HL-60 (cell line): Measurements from ENCODE around the gene STARD7.

Experiments used
- DNase-seq, 2 experiments: peaks; one replicate each; pipeline ENCODE4 v3.0.0-alpha.2; 2010 to 2020; ENCODE audit warnings: low read depth in 1 of 2, low spot score in 1 of 2
- H3K27ac ChIP-seq: fragments of 250-450 bp; sonication (Bioruptor Pico); replicated peaks from 2 replicates; pipeline ENCODE4 v1.5.1; 2020; ENCODE audit warnings: mild to moderate bottlenecking, moderate library complexity
- H3K27me3 ChIP-seq: fragments of 250-450 bp; sonication (Bioruptor Pico); 2 replicates; pipeline ENCODE4 v1.5.1; 2021; ENCODE audit warnings: mild to moderate bottlenecking, moderate library complexity; ENCODE audit not compliant: insufficient read depth, poor library complexity, severe bottlenecking
- H3K4me3 ChIP-seq: replicated peaks from 2 replicates; pipeline ENCODE4 v1.5.1; 2011; ENCODE audit warnings: mild to moderate bottlenecking, control low read depth, low read length; ENCODE audit not compliant: insufficient read depth
- GABPA ChIP-seq: IDR thresholded peaks from 2 replicates; pipeline ENCODE4 v1.6.1; 2012; ENCODE audit warnings: low read depth
- POLR2AphosphoS5 ChIP-seq: IDR thresholded peaks from 2 replicates; pipeline ENCODE4 v1.6.1; 2012; ENCODE audit warnings: low read depth
- SPI1 ChIP-seq: IDR thresholded peaks from 2 replicates; pipeline ENCODE4 v1.6.1; 2012; ENCODE audit warnings: low read depth, mild to moderate bottlenecking, borderline replicate concordance
- TF ChIP-seq, protein P1 (sequence below): IDR thresholded peaks from 2 replicates; pipeline ENCODE4 v1.6.1; 2012; ENCODE audit warnings: low read depth; ENCODE audit not compliant: insufficient replicate concordance
- TF ChIP-seq, protein P2 (sequence below): IDR thresholded peaks from one replicate; pipeline ENCODE4 v1.5.1; 2011; ENCODE audit warnings: low read length, control low read depth, inconsistent platforms; ENCODE audit not compliant: insufficient read depth

The STARD7 gene

GRCh38 chr2:96180002-96180401 lies 28.6 kb downstream of the STARD7 start:
- no peak overlapping the region for H3K4me3 ChIP-seq
- no peak overlapping the region for H3K27ac ChIP-seq
- TF ChIP-seq, protein P1, sequence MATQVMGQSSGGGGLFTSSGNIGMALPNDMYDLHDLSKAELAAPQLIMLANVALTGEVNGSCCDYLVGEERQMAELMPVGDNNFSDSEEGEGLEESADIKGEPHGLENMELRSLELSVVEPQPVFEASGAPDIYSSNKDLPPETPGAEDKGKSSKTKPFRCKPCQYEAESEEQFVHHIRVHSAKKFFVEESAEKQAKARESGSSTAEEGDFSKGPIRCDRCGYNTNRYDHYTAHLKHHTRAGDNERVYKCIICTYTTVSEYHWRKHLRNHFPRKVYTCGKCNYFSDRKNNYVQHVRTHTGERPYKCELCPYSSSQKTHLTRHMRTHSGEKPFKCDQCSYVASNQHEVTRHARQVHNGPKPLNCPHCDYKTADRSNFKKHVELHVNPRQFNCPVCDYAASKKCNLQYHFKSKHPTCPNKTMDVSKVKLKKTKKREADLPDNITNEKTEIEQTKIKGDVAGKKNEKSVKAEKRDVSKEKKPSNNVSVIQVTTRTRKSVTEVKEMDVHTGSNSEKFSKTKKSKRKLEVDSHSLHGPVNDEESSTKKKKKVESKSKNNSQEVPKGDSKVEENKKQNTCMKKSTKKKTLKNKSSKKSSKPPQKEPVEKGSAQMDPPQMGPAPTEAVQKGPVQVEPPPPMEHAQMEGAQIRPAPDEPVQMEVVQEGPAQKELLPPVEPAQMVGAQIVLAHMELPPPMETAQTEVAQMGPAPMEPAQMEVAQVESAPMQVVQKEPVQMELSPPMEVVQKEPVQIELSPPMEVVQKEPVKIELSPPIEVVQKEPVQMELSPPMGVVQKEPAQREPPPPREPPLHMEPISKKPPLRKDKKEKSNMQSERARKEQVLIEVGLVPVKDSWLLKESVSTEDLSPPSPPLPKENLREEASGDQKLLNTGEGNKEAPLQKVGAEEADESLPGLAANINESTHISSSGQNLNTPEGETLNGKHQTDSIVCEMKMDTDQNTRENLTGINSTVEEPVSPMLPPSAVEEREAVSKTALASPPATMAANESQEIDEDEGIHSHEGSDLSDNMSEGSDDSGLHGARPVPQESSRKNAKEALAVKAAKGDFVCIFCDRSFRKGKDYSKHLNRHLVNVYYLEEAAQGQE = no peak
- no peak for TF ChIP-seq SPI1
- no peak for TF ChIP-seq POLR2AphosphoS5
- no peak for DNase-seq
- no peaks in the 10 kb centered on the region for H3K27me3 ChIP-seq

- Histone ChIP-seq H3K27me3 (no peaks in the 10 kb centered on the region), H3K27ac (no peak overlapping the region), H3K4me3 (no peak overlapping the region)
- TF ChIP-seq, protein P2, sequence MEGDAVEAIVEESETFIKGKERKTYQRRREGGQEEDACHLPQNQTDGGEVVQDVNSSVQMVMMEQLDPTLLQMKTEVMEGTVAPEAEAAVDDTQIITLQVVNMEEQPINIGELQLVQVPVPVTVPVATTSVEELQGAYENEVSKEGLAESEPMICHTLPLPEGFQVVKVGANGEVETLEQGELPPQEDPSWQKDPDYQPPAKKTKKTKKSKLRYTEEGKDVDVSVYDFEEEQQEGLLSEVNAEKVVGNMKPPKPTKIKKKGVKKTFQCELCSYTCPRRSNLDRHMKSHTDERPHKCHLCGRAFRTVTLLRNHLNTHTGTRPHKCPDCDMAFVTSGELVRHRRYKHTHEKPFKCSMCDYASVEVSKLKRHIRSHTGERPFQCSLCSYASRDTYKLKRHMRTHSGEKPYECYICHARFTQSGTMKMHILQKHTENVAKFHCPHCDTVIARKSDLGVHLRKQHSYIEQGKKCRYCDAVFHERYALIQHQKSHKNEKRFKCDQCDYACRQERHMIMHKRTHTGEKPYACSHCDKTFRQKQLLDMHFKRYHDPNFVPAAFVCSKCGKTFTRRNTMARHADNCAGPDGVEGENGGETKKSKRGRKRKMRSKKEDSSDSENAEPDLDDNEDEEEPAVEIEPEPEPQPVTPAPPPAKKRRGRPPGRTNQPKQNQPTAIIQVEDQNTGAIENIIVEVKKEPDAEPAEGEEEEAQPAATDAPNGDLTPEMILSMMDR = no peak
- TF ChIP-seq SPI1 = no peak
- TF ChIP-seq, protein P1 = no peak
- TF ChIP-seq POLR2AphosphoS5 = no peak
- no peak for TF ChIP-seq GABPA
- DNase-seq = no peak
Observed at GRCh38 chr2:96176661-96177060, 32.0 kb downstream of the STARD7 start.

DNA sequence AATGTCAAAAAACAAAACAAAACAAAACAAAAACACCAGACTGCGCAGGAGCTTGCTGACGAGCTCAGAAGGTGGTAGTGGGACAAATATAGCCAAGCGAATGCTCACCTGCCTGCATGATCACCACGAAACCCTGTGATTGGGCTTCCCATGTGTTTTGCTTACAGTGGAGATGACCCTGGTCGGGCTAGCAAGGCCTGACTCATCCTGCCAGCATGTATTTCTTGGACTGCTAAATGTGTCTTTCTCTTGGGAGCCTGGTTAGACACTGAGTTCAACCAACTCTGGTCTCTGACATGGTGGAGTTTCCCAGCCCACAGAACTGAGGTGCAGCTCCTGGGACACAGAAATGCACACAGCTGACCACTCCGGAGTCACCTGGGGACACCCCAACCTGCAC lies 32.7 kb downstream of the STARD7 start:
- Histone ChIP-seq H3K27ac (no peak overlapping the region), H3K4me3 (no peak overlapping the region), H3K27me3 (no peaks in the 10 kb centered on the region)
- no peak for DNase-seq
- no peak for TF ChIP-seq GABPA
- TF ChIP-seq, protein P2 = no peak
- no peak for TF ChIP-seq SPI1
- TF ChIP-seq, protein P1 = no peak
